GM12872 (cell line): Measurements from ENCODE around the gene MEGF11.

Source experiments
- CTCF ChIP-seq: IDR thresholded peaks from 3 replicates; pipeline ENCODE4 v1.5.1; 2011; ENCODE audit warnings: low read depth, mild to moderate bottlenecking, low read length, moderate library complexity; ENCODE audit not compliant: insufficient read depth

MEGF11 gene

GRCh38 chr15:66029650-66030049 lies 223.9 kb downstream of the MEGF11 start:
- no peak for TF ChIP-seq CTCF

- TF ChIP-seq CTCF = no peak
These were observed 226.2 kb downstream of the MEGF11 start for GRCh38 chr15:66027268-66027805.

- TF ChIP-seq CTCF = no peak
These were observed 227.6 kb downstream of the MEGF11 start for GRCh38 chr15:66025972-66026371.

- TF ChIP-seq CTCF = no peak
These were observed 228.5 kb downstream of the MEGF11 start for GRCh38 chr15:66025015-66025452.

GRCh38 chr15:66024116-66024515 lies 229.4 kb downstream of the MEGF11 start:
- TF ChIP-seq CTCF = no peak

GRCh38 chr15:66023311-66023972 lies 230.1 kb downstream of the MEGF11 start:
- TF ChIP-seq CTCF = no peak

GRCh38 chr15:66022163-66022525 lies 231.4 kb downstream of the MEGF11 start:
- no peak for TF ChIP-seq CTCF
